Lung (tissue), 12 donors: Measurements from ENCODE around the gene SAG. TPM values are rescaled to one million over a fixed set of nuclear protein-coding genes. Genes with fewer than 3 reads are reported as not detected.

Experiments
- ATAC-seq: fragments of 200-7000 bp; cut with Tn5 transposase; one replicate; pipeline ENCODE4 v1.9.1; 2020; ENCODE audit warnings: moderate number of reproducible peaks; ENCODE audit not compliant: insufficient read depth, low FRiP score
- DNase-seq, 3 donors: peaks; one replicate each; pipeline ENCODE4 v3.0.0-alpha.2; 2013 to 2017
- H3K27ac ChIP-seq, 2 donors: one replicate each; pipeline ENCODE4 v1.5.1; 2013; ENCODE audit warnings: mild to moderate bottlenecking in 2 of 2, moderate library complexity in 2 of 2, control low read depth in 1 of 2, inconsistent platforms in 1 of 2, low read depth in 1 of 2, low read length in 1 of 2
- H3K27me3 ChIP-seq, 3 donors: one replicate each; pipeline ENCODE4 v1.5.1; 2013; ENCODE audit warnings: low read length in 2 of 3; ENCODE audit not compliant: control insufficient read depth in 3 of 3, insufficient read depth in 3 of 3
- H3K36me3 ChIP-seq, 4 donors: one replicate each; pipeline ENCODE4 v1.5.1; 2013; ENCODE audit warnings: low read length in 4 of 4, mild to moderate bottlenecking in 1 of 4, moderate library complexity in 1 of 4; ENCODE audit not compliant: control insufficient read depth in 4 of 4, insufficient read depth in 4 of 4
- H3K4me1 ChIP-seq, 5 donors: one replicate each; pipeline ENCODE4 v1.5.1; 2013; ENCODE audit warnings: low read length in 5 of 5, mild to moderate bottlenecking in 2 of 5, moderate library complexity in 1 of 5; ENCODE audit not compliant: control insufficient read depth in 5 of 5, insufficient read depth in 5 of 5
- H3K4me3 ChIP-seq: one replicate; pipeline ENCODE4 v1.5.1; 2013; ENCODE audit warnings: mild to moderate bottlenecking, control low read depth, moderate library complexity
- H3K9ac ChIP-seq, 2 donors: one replicate each; pipeline ENCODE4 v1.5.1; 2013; ENCODE audit warnings: low read length in 2 of 2, control low read depth in 1 of 2; ENCODE audit not compliant: insufficient read depth in 1 of 2
- H3K9me3 ChIP-seq, 4 donors: one replicate each; pipeline ENCODE4 v1.5.1; 2013; ENCODE audit warnings: low read length in 3 of 4, mild to moderate bottlenecking in 1 of 4, moderate library complexity in 1 of 4; ENCODE audit not compliant: control insufficient read depth in 4 of 4, insufficient read depth in 3 of 4
- CTCF ChIP-seq: IDR thresholded peaks from 2 replicates; pipeline ENCODE4 v1.5.1; 2012; ENCODE audit warnings: mild to moderate bottlenecking; ENCODE audit errors: control extremely low read depth, extremely low read depth
- WGBS, 2 donors: extraction: QIAGEN DNeasy Blood & Tissue Kit; methylation state at CpG; one replicate each; pipeline ENCODE4 v1.1.7; 2013; 5-methylcytosine and 5-hydroxymethylcytosine counted together
- polyA plus RNA-seq, 2 donors: library from polyadenylated mRNA; stranded (reverse); fragments of 200-250 nt; gene quantifications; one replicate each; pipeline ENCODE4 v1.2.1, GENCODE V29; 2013
- total RNA-seq, 2 donors: library from RNA; depleted of rRNA in 1 of 2; stranded (reverse); fragments of >200 nt in 1 of 2; gene quantifications; one replicate each; pipeline ENCODE4 v1.2.1, GENCODE V29; 2014 to 2021
- donor health status: control.
- donor health status: control.
- donor health status: Bipolar disorder and iron deficiency.
- donor health status: healthy.
- donor health status: DM: yes; HTN: yes; CAD: no.

Gene SAG
- total and polyA plus RNA-seq, 4 donors, result 0.03 to 0.46 (median 0.22) TPM; not detected in 1

GRCh38 chr2:233354500-233354924 is 46.9 kb downstream of the SAG start:
- H3K27ac ChIP-seq, result peak overlapping the region in 1 of 2 donors; percentile 66
- no peaks in the 10 kb centered on the region for H3K36me3 ChIP-seq
- H3K9me3 ChIP-seq, result no peaks in the 10 kb centered on the region
- WGBS, 2 donors, result 0% methylated on average over 41 to 77 of the region's 77 CpGs
- peaks cover 0 to 21% (median 6%) of the 10 kb centered on the region in 5 donors for H3K4me1 ChIP-seq
- no peak for DNase-seq
- no peak for TF ChIP-seq CTCF
- no peak overlapping the region for H3K9ac ChIP-seq
- no peak for ATAC-seq
- H3K27me3 ChIP-seq, result no peaks in the 10 kb centered on the region
- peak overlapping the region; percentile 82 for H3K4me3 ChIP-seq

GRCh38 chr2:233354971-233355574 is 47.5 kb downstream of the SAG start:
- DNase-seq, result peak in 2 of 3 donors; percentile 24 to 27
- Histone ChIP-seq H3K9ac (no peak overlapping the region), H3K9me3 (no peaks in the 10 kb centered on the region), H3K27me3 (no peaks in the 10 kb centered on the region), H3K36me3 (no peaks in the 10 kb centered on the region), H3K27ac (peak overlapping the region in 1 of 2 donors; percentile 37), H3K4me1 (peaks cover 0 to 21% (median 6%) of the 10 kb centered on the region in 5 donors), H3K4me3 (peak overlapping the region; percentile 82)
- TF ChIP-seq CTCF, result no peak
- 7% methylated on average over 46 of the region's 46 CpGs for WGBS, 2 donors
- no peak for ATAC-seq

- 91 to 93% methylated on average over 10 of the region's 10 CpGs for WGBS, 2 donors
- H3K27me3 ChIP-seq, result no peaks in the 10 kb centered on the region
- no peaks in the 10 kb centered on the region for H3K9me3 ChIP-seq
- ATAC-seq, result no peak
- no peak for TF ChIP-seq CTCF
- no peak for DNase-seq
- H3K4me1 ChIP-seq, result peaks cover 0 to 21% (median 6%) of the 10 kb centered on the region in 5 donors
- H3K36me3 ChIP-seq, result no peaks in the 10 kb centered on the region
- H3K4me3 ChIP-seq, result no peak overlapping the region
- no peak overlapping the region for H3K27ac ChIP-seq
- no peak overlapping the region for H3K9ac ChIP-seq
Observed at GRCh38 chr2:233355916-233356315, 48.3 kb downstream of the SAG start.
